ENCODE measurements around the gene LHFPL4. TPM values are rescaled to one million over a fixed set of nuclear protein-coding genes. Genes with fewer than 3 reads are reported as not detected.
"Not testable (repeated sequence)": the region's sequence is repeated elsewhere in the genome, so short reads cannot be mapped to it uniquely, and the experiment has no call there.

LHFPL4 gene
- 0.64 TPM for polyA plus RNA-seq (2013, experiment 1 of 2)
- 0.30 TPM for polyA plus RNA-seq (2013, experiment 2 of 2)

- WGBS, 2 donors (ENCODE audit: extremely low coverage in 2 of 2, insufficient read length in 2 of 2, insufficient replicate concordance in 1 of 2), result no CpG with 5 or more reads among the region's 75 CpGs
- DNase-seq (ENCODE audit: low spot score), result peak; percentile 6
These were observed at the start of gene LHFPL4 for GRCh38 chr3:9553021-9553947. Gene LHFPL4 (minus strand): TSS chr3:9553822. CDS start chr3:9552679, 1,143 bp downstream.

GRCh38 chr3:9602620-9603019, 49.0 kb upstream of the LHFPL4 start:
- Histone ChIP-seq H3K14ac (ENCODE audit: low read length) (no peak overlapping the region), H2BK12ac (ENCODE audit: low read length) (no peak overlapping the region), H3K18ac (ENCODE audit: low read length) (no peak overlapping the region), H4K91ac (ENCODE audit: low read depth, low read length, poor library complexity) (no peak overlapping the region), H3K9me3 (replicated peaks in 1 of 2; ENCODE audit: control insufficient read depth in 2 of 2, insufficient read depth in 1 of 2, low read depth in 1 of 2, low read length in 2 of 2) (peaks cover 1 to 5% of the 10 kb centered on the region in 2 donors), H3K27me3 (ENCODE audit: control insufficient read depth in 3 of 3, insufficient read depth in 3 of 3, low read depth in 1 of 3, low read length in 3 of 3) (no peaks in the 10 kb centered on the region), H3K4ac (ENCODE audit: low read length) (no peak overlapping the region), H3K23ac (ENCODE audit: low read depth, low read length, poor library complexity) (no peak overlapping the region), H2BK5ac (ENCODE audit: low read length) (no peak overlapping the region), H3K4me3 (ENCODE audit: low read length in 2 of 2) (no peak overlapping the region), H2AFZ (ENCODE audit: low read length) (no peak overlapping the region), H3K36me3 (replicated peaks in 1 of 2; ENCODE audit: control insufficient read depth in 2 of 2, insufficient read depth in 2 of 2, low read length in 2 of 2) (no peaks in the 10 kb centered on the region), H4K8ac (ENCODE audit: low read depth, low read length) (no peak overlapping the region), H2BK15ac (ENCODE audit: low read length) (no peak overlapping the region), H3K79me1 (ENCODE audit: low read depth, low read length) (no peaks in the 10 kb centered on the region), H2BK120ac (ENCODE audit: low read depth, low read length) (no peak overlapping the region), H3K27ac (replicated peaks; ENCODE audit: low read length) (no peak overlapping the region), H2AK5ac (ENCODE audit: low read depth, low read length) (no peak overlapping the region), H3K9ac (ENCODE audit: low read depth, low read length, poor library complexity) (no peak overlapping the region), H3K4me2 (ENCODE audit: insufficient read depth, low read length, poor library complexity, severe bottlenecking) (no peak overlapping the region), H3K4me1 (ENCODE audit: control insufficient read depth in 2 of 2, insufficient read depth in 1 of 2, low read depth in 1 of 2, low read length in 2 of 2) (no peaks in the 10 kb centered on the region)
- DNase-seq (ENCODE audit: low spot score), result no peak
- no CpG with 5 or more reads among the region's 4 CpGs for WGBS, 2 donors (ENCODE audit: extremely low coverage in 2 of 2, insufficient read length in 2 of 2, insufficient replicate concordance in 1 of 2)

More at GRCh38 chr3:9553021-9553947, at the start of gene LHFPL4:
- no peak within 1 kb of the TSS for H4K91ac ChIP-seq (ENCODE audit: low read depth, low read length, poor library complexity)
- H3K79me1 ChIP-seq (ENCODE audit: low read depth, low read length), result no peaks in the 10 kb centered on the region
- H2BK12ac ChIP-seq (ENCODE audit: low read length), result no peak within 1 kb of the TSS
- peaks cover 0 to 1% of the 10 kb centered on the region in 2 donors for H3K9me3 ChIP-seq (replicated peaks in 1 of 2; ENCODE audit: control insufficient read depth in 2 of 2, insufficient read depth in 1 of 2, low read depth in 1 of 2, low read length in 2 of 2)
- H2BK15ac ChIP-seq (ENCODE audit: low read length), result no peak within 1 kb of the TSS
- H3K9ac ChIP-seq (ENCODE audit: low read depth, low read length, poor library complexity), result no peak within 1 kb of the TSS
- peaks cover 0 to 3% of the 10 kb centered on the region in 2 donors for H3K4me1 ChIP-seq (ENCODE audit: control insufficient read depth in 2 of 2, insufficient read depth in 1 of 2, low read depth in 1 of 2, low read length in 2 of 2)
- H3K4me2 ChIP-seq (ENCODE audit: insufficient read depth, low read length, poor library complexity, severe bottlenecking), result peak within 1 kb of the TSS; percentile 62
- no peak within 1 kb of the TSS for H3K4ac ChIP-seq (ENCODE audit: low read length)
- peak within 1 kb of the TSS; percentile 43 to 76 for H3K4me3 ChIP-seq (ENCODE audit: low read length in 2 of 2)
- H2AFZ ChIP-seq (ENCODE audit: low read length), result peak within 1 kb of the TSS; percentile 84
- no peak within 1 kb of the TSS for H2BK5ac ChIP-seq (ENCODE audit: low read length)
- no peak within 1 kb of the TSS for H4K8ac ChIP-seq (ENCODE audit: low read depth, low read length)
- H3K14ac ChIP-seq (ENCODE audit: low read length), result peak within 1 kb of the TSS; percentile 21
- H3K27me3 ChIP-seq (ENCODE audit: control insufficient read depth in 3 of 3, insufficient read depth in 3 of 3, low read depth in 1 of 3, low read length in 3 of 3), result peaks cover 2 to 53% (median 28%) of the 10 kb centered on the region in 3 experiments
- H2BK120ac ChIP-seq (ENCODE audit: low read depth, low read length), result no peak within 1 kb of the TSS
- H3K27ac ChIP-seq (replicated peaks; ENCODE audit: low read length), result no peak within 1 kb of the TSS
- no peak within 1 kb of the TSS for H2AK5ac ChIP-seq (ENCODE audit: low read depth, low read length)
- H3K18ac ChIP-seq (ENCODE audit: low read length), result no peak within 1 kb of the TSS
- no peaks in the 10 kb centered on the region for H3K36me3 ChIP-seq (replicated peaks in 1 of 2; ENCODE audit: control insufficient read depth in 2 of 2, insufficient read depth in 2 of 2, low read length in 2 of 2)
- peak within 1 kb of the TSS; percentile 69 for H3K23ac ChIP-seq (ENCODE audit: low read depth, low read length, poor library complexity)

- H3K18ac ChIP-seq (ENCODE audit: low read length); H2BK15ac ChIP-seq (ENCODE audit: low read length); H3K36me3 ChIP-seq (replicated peaks in 1 of 2; ENCODE audit: control insufficient read depth in 2 of 2, insufficient read depth in 2 of 2, low read length in 2 of 2); H2BK5ac ChIP-seq (ENCODE audit: low read length); H3K23ac ChIP-seq (ENCODE audit: low read depth, low read length, poor library complexity); H4K91ac ChIP-seq (ENCODE audit: low read depth, low read length, poor library complexity); H3K9me3 ChIP-seq (replicated peaks in 1 of 2; ENCODE audit: control insufficient read depth in 2 of 2, insufficient read depth in 1 of 2, low read depth in 1 of 2, low read length in 2 of 2); H2AK5ac ChIP-seq (ENCODE audit: low read depth, low read length); H3K27me3 ChIP-seq (ENCODE audit: control insufficient read depth in 3 of 3, insufficient read depth in 3 of 3, low read depth in 1 of 3, low read length in 3 of 3); H3K4me1 ChIP-seq (ENCODE audit: control insufficient read depth in 2 of 2, insufficient read depth in 1 of 2, low read depth in 1 of 2, low read length in 2 of 2); H3K4me2 ChIP-seq (ENCODE audit: insufficient read depth, low read length, poor library complexity, severe bottlenecking); H4K8ac ChIP-seq (ENCODE audit: low read depth, low read length); H3K4ac ChIP-seq (ENCODE audit: low read length); H2AFZ ChIP-seq (ENCODE audit: low read length); H3K4me3 ChIP-seq (ENCODE audit: low read length in 2 of 2); H3K79me1 ChIP-seq (ENCODE audit: low read depth, low read length); DNase-seq (ENCODE audit: low spot score); H3K27ac ChIP-seq (replicated peaks; ENCODE audit: low read length); H2BK120ac ChIP-seq (ENCODE audit: low read depth, low read length); H3K9ac ChIP-seq (ENCODE audit: low read depth, low read length, poor library complexity); H2BK12ac ChIP-seq (ENCODE audit: low read length); H3K14ac ChIP-seq (ENCODE audit: low read length): not testable (repeated sequence)
- no CpG with 5 or more reads among the region's 24 CpGs for WGBS, 2 donors (ENCODE audit: extremely low coverage in 2 of 2, insufficient read length in 2 of 2, insufficient replicate concordance in 1 of 2)
These were observed 47.5 kb upstream of the LHFPL4 start for GRCh38 chr3:9601006-9601581.

GRCh38 chr3:9600597-9600996, 47.0 kb upstream of the LHFPL4 start:
- H3K4me2 ChIP-seq (ENCODE audit: insufficient read depth, low read length, poor library complexity, severe bottlenecking), result no peak overlapping the region
- H2AK5ac ChIP-seq (ENCODE audit: low read depth, low read length), result no peak overlapping the region
- H3K79me1 ChIP-seq (ENCODE audit: low read depth, low read length), result no peaks in the 10 kb centered on the region
- no peak overlapping the region for H2BK12ac ChIP-seq (ENCODE audit: low read length)
- no peaks in the 10 kb centered on the region for H3K36me3 ChIP-seq (replicated peaks in 1 of 2; ENCODE audit: control insufficient read depth in 2 of 2, insufficient read depth in 2 of 2, low read length in 2 of 2)
- H3K27ac ChIP-seq (replicated peaks; ENCODE audit: low read length), result no peak overlapping the region
- no peak overlapping the region for H2AFZ ChIP-seq (ENCODE audit: low read length)
- no peak overlapping the region for H3K23ac ChIP-seq (ENCODE audit: low read depth, low read length, poor library complexity)
- no peak for DNase-seq (ENCODE audit: low spot score)
- H3K4me1 ChIP-seq (ENCODE audit: control insufficient read depth in 2 of 2, insufficient read depth in 1 of 2, low read depth in 1 of 2, low read length in 2 of 2), result no peaks in the 10 kb centered on the region
- H2BK15ac ChIP-seq (ENCODE audit: low read length), result no peak overlapping the region
- H3K9me3 ChIP-seq (replicated peaks in 1 of 2; ENCODE audit: control insufficient read depth in 2 of 2, insufficient read depth in 1 of 2, low read depth in 1 of 2, low read length in 2 of 2), result peaks cover 1 to 5% of the 10 kb centered on the region in 2 donors
- H4K91ac ChIP-seq (ENCODE audit: low read depth, low read length, poor library complexity), result no peak overlapping the region
- no peak overlapping the region for H3K4me3 ChIP-seq (ENCODE audit: low read length in 2 of 2)
- no peak overlapping the region for H3K9ac ChIP-seq (ENCODE audit: low read depth, low read length, poor library complexity)
- no peak overlapping the region for H2BK120ac ChIP-seq (ENCODE audit: low read depth, low read length)
- no peak overlapping the region for H2BK5ac ChIP-seq (ENCODE audit: low read length)
- H3K4ac ChIP-seq (ENCODE audit: low read length), result no peak overlapping the region
- H3K18ac ChIP-seq (ENCODE audit: low read length), result no peak overlapping the region
- H4K8ac ChIP-seq (ENCODE audit: low read depth, low read length), result no peak overlapping the region
- H3K27me3 ChIP-seq (ENCODE audit: control insufficient read depth in 3 of 3, insufficient read depth in 3 of 3, low read depth in 1 of 3, low read length in 3 of 3), result no peaks in the 10 kb centered on the region
- H3K14ac ChIP-seq (ENCODE audit: low read length), result no peak overlapping the region
- no CpG with 5 or more reads among the region's 42 CpGs for WGBS, 2 donors (ENCODE audit: extremely low coverage in 2 of 2, insufficient read length in 2 of 2, insufficient replicate concordance in 1 of 2)
